K562 (cell line): ENCODE results near the gene FAM83B. TPM values are rescaled to one million over a fixed set of nuclear protein-coding genes. Genes with fewer than 3 reads are reported as not detected.

Experiments
- ATAC-seq: fragments of 200-7000 bp; cut with Tn5 transposase; 3 replicates; pipeline ENCODE4 v1.9.1; 2020; ENCODE audit warnings: moderate library complexity
- BruUV-seq: library from RNA; stranded (reverse); fragments of 400-500 nt; replicated peaks from 2 replicates; lab custom pipeline; 2021; lab: Mats Ljungman, UMichigan
- CTCF ChIA-PET: fragments of 300-600 bp; formaldehyde crosslinking; extraction: SDS; loops from one replicate; lab custom pipeline; 2021; ENCODE audit warnings: low intra/inter-chr PET ratio; lab: Yijun Ruan, JAX
- POLR2A ChIA-PET: fragments of 300-600, 350-650 bp; sonication (Branson Sonifier 250); formaldehyde crosslinking; extraction: SDS; loops from one replicate; lab custom pipeline; 2021; ENCODE audit warnings: antibody characterized with exemption, inconsistent platforms; lab: Yijun Ruan, JAX
- DNase-seq, 4 experiments: peaks; one replicate each; pipeline versions ENCODE4 v3.0.0 to v3.0.0-alpha.2; 2011 to 2018; ENCODE audit warnings: low spot score in 3 of 4, mixed read lengths in 3 of 4; ENCODE audit errors: extremely low read depth in 1 of 4
- FAIRE-seq: peaks from 2 replicates; lab custom pipeline; 2011; peaks lifted over from hg19 to GRCh38; lab: Jason Lieb, UNC
- H2AFZ ChIP-seq: 2 replicates; pipeline ENCODE4 v1.6.0; 2011; ENCODE audit warnings: low read depth, low read length, control low read depth, inconsistent platforms
- H3K27ac ChIP-seq: fragments of 200-600 bp; 3 replicates; pipeline ENCODE4 v1.8.0; 2011; ENCODE audit warnings: low read depth, mild to moderate bottlenecking, control low read depth, inconsistent platforms, low read length, moderate library complexity, mixed read lengths; ENCODE audit errors: extremely low read depth
- H3K27me3 ChIP-seq, 2 experiments: fragments of 300-600 bp in 1 of 2; 2 replicates in 1 of 2; 3 replicates in 1 of 2; pipeline versions ENCODE4 v1.6.0 to v1.8.0; 2011; ENCODE audit warnings: inconsistent platforms in 2 of 2, low read length in 2 of 2, mild to moderate bottlenecking in 1 of 2, mixed read lengths in 1 of 2, moderate library complexity in 1 of 2; ENCODE audit not compliant: control insufficient read depth in 2 of 2, insufficient read depth in 2 of 2
- H3K36me3 ChIP-seq: fragments of 300-600 bp; 3 replicates; pipeline ENCODE4 v1.8.0; 2011; ENCODE audit warnings: mild to moderate bottlenecking, low read length, inconsistent platforms; ENCODE audit not compliant: control insufficient read depth, insufficient read depth
- H3K4me1 ChIP-seq, 2 experiments: fragments of 200-600 bp in 1 of 2; replicated peaks in 1 of 2; 2 replicates in 1 of 2; 3 replicates in 1 of 2; pipeline versions ENCODE4 v1.5.1 to v1.8.0; 2011; ENCODE audit warnings: inconsistent platforms in 2 of 2, low read length in 2 of 2, mild to moderate bottlenecking in 1 of 2, mixed read lengths in 1 of 2, moderate library complexity in 1 of 2; ENCODE audit not compliant: control insufficient read depth in 2 of 2, insufficient read depth in 2 of 2
- H3K4me2 ChIP-seq: 2 replicates; pipeline ENCODE4 v1.6.1; 2011; ENCODE audit warnings: low read length, control low read depth, inconsistent platforms, mixed read lengths; ENCODE audit not compliant: insufficient read depth
- H3K4me3 ChIP-seq: fragments of 200-600 bp; sonication (generic), shearing (Covaris generic); 2 replicates; pipeline ENCODE4 v1.5.1; 2016; ENCODE audit warnings: control low read depth, inconsistent platforms
- H3K79me2 ChIP-seq: fragments of 200-600 bp; 3 replicates; pipeline ENCODE4 v1.8.0; 2011; ENCODE audit warnings: low read length, inconsistent platforms; ENCODE audit not compliant: control insufficient read depth, insufficient read depth
- H3K9ac ChIP-seq, 2 experiments: 2 replicates each; pipeline versions ENCODE4 v1.6.0 to v1.6.1; 2011; ENCODE audit warnings: low read depth in 2 of 2, low read length in 2 of 2, control low read depth in 1 of 2, inconsistent platforms in 1 of 2, mild to moderate bottlenecking in 1 of 2, mixed read lengths in 1 of 2; ENCODE audit not compliant: insufficient read depth in 1 of 2
- H3K9me1 ChIP-seq: one replicate; pipeline ENCODE4 v1.6.0; 2011; ENCODE audit warnings: inconsistent platforms, mild to moderate bottlenecking, low read length, moderate library complexity; ENCODE audit not compliant: control insufficient read depth, insufficient read depth
- H3K9me3 ChIP-seq: replicated peaks from 2 replicates; pipeline ENCODE4 v1.5.1; 2011; ENCODE audit warnings: low read depth, low read length, inconsistent platforms; ENCODE audit not compliant: control insufficient read depth, insufficient read depth
- H4K20me1 ChIP-seq: replicated peaks from 2 replicates; pipeline ENCODE4 v1.6.1; 2011; ENCODE audit warnings: low read length, inconsistent platforms, mixed read lengths; ENCODE audit not compliant: control insufficient read depth, insufficient read depth
- CREB3 ChIP-seq: fragments of 450-650 bp; conservative IDR thresholded peaks from 2 replicates; pipeline ENCODE4 v1.6.1; 2016; ENCODE audit warnings: missing genetic modification characterization, low read depth, mild to moderate bottlenecking, missing compliant biosample characterization, moderate library complexity
- DLX4 ChIP-seq: fragments of 250-450 bp; sonication (Bioruptor Pico); IDR thresholded peaks from 2 replicates; pipeline ENCODE4 v1.6.1; 2021; ENCODE audit warnings: mild to moderate bottlenecking
- ELK3 ChIP-seq: fragments of 450-650 bp; formaldehyde crosslinking; IDR thresholded peaks from 2 replicates; pipeline ENCODE4 v1.4.0; 2020; ENCODE audit warnings: mild to moderate bottlenecking
- ESRRA ChIP-seq: fragments of 450-650 bp; IDR thresholded peaks from 2 replicates; pipeline ENCODE4 v1.6.1; 2014; ENCODE audit warnings: low read depth, mild to moderate bottlenecking, moderate library complexity, borderline replicate concordance
- ILF3 ChIP-seq: fragments of 450-650 bp; IDR thresholded peaks from 2 replicates; pipeline ENCODE4 v1.6.1; 2018; ENCODE audit warnings: antibody characterized with exemption, mild to moderate bottlenecking, moderate library complexity, borderline replicate concordance
- JUND ChIP-seq, 2 experiments: IDR thresholded peaks; 2 replicates in 1 of 2; 3 replicates in 1 of 2; pipeline ENCODE4 v1.6.1; 2011; ENCODE audit warnings: borderline replicate concordance in 2 of 2, low read depth in 2 of 2, low read length in 2 of 2, improper control_type of control experiment in 1 of 2, missing biosample characterization in 1 of 2, missing genetic modification characterization in 1 of 2, missing genetic modification reagents in 1 of 2
- MBD1 ChIP-seq: fragments of 250-450 bp; sonication (Bioruptor Pico); IDR thresholded peaks from 2 replicates; pipeline ENCODE4 v1.8.0; 2022; ENCODE audit warnings: inconsistent platforms
- MEF2A ChIP-seq: IDR thresholded peaks from 2 replicates; pipeline ENCODE4 v1.6.1; 2011; ENCODE audit warnings: low read depth, mild to moderate bottlenecking, low read length, moderate library complexity; ENCODE audit not compliant: control insufficient read depth
- NCOR1 ChIP-seq: fragments of 450-650 bp; IDR thresholded peaks from 2 replicates; pipeline ENCODE4 v1.6.1; 2016; ENCODE audit warnings: mild to moderate bottlenecking, moderate library complexity
- PHB ChIP-seq: fragments of 250-450 bp; sonication (Bioruptor Pico); IDR thresholded peaks from 2 replicates; pipeline ENCODE4 v1.5.0; 2021
- RAD51 ChIP-seq: fragments of 450-650 bp; IDR thresholded peaks from 2 replicates; pipeline ENCODE4 v1.7.1; 2016; ENCODE audit warnings: low read depth, mild to moderate bottlenecking, borderline replicate concordance
- ZNF212 ChIP-seq: fragments of 450-650 bp; formaldehyde crosslinking; IDR thresholded peaks from 2 replicates; pipeline ENCODE4 v1.4.0; 2020; ENCODE audit warnings: mild to moderate bottlenecking
- ZZZ3 ChIP-seq: fragments of 450-650 bp; IDR thresholded peaks from 2 replicates; pipeline ENCODE4 v1.6.1; 2016; ENCODE audit warnings: antibody characterized with exemption, mild to moderate bottlenecking, moderate library complexity
- WGBS: fragments of 100-300 bp; shearing (Covaris generic); methylation state at CpG from one replicate; pipeline ENCODE4 v1.1.6; 2016; ENCODE audit warnings: low coverage, mixed read lengths; ENCODE audit not compliant: insufficient coverage; ENCODE audit errors: missing lambda C conversion rate; 5-methylcytosine and 5-hydroxymethylcytosine counted together
- in situ Hi-C: fragments of 300-500 bp; cut with MboI; formaldehyde crosslinking; loops from 4 replicates; pipeline ENCODE4 v1.15.0; 2018; ENCODE audit warnings: inconsistent platforms, mixed read lengths
- intact Hi-C: fragments of 100-400 bp; cut with micrococcal nuclease; formaldehyde crosslinking; loops from 2 replicates; pipeline ENCODE4 v1.14.2; 2022
- polyA plus RNA-seq, 8 experiments: library from polyadenylated mRNA; depleted of rRNA in 4 of 8; stranded (reverse) in 5 of 8; unstranded in 3 of 8; fragments of >200 nt; fragmentation: Nextera tagmentation in 2 of 8; fragmentation: Illumina TruSeq in 1 of 8; extraction: Ambion mirVana in 2 of 8; extraction: Trizol in 1 of 8; gene quantifications; 2 replicates each; pipeline versions ENCODE4 v1.2.1 to v1.2.3, GENCODE V29; 2011 to 2014; ENCODE audit warnings: inconsistent platforms in 1 of 8, missing spikeins in 1 of 8
- total RNA-seq, 7 experiments: library from RNA; depleted of rRNA in 6 of 7; stranded (reverse); fragments of >200 nt in 6 of 7; fragmentation: Illumina TruSeq in 2 of 7; extraction: Trizol in 2 of 7; gene quantifications; 2 replicates each; pipeline versions ENCODE4 v1.2.1 to v1.2.3, GENCODE V29; 2011 to 2021; ENCODE audit warnings: low replicate concordance in 1 of 7
- TF ChIP-seq, protein P1 (sequence below): fragments of 450-650 bp; IDR thresholded peaks from 2 replicates; pipeline ENCODE4 v1.6.1; 2017; ENCODE audit warnings: antibody characterized with exemption
- TF ChIP-seq, protein P2 (sequence below), 2 experiments: fragments of 450-650 bp; IDR thresholded peaks; 2 replicates each; pipeline ENCODE4 v1.6.1; 2016

FAM83B gene
- total and polyA plus RNA-seq, 9 of the 15 experiments (the other 6 are each of a cell fraction or from before 2014, with no cell fraction given) = not detected

GRCh38 chr6:54893818-54894217, 47.2 kb downstream of the FAM83B start:
- FAIRE-seq (no peak), DNase-seq (no peak), ATAC-seq (no peak)
- no peak overlapping the region for H3K4me2 ChIP-seq
- H3K9me3 ChIP-seq = no peaks in the 10 kb centered on the region
- no peak overlapping the region for H3K4me3 ChIP-seq
- no peaks in the 10 kb centered on the region for H3K27me3 ChIP-seq
- intact Hi-C loops = no loop called here
- H3K36me3 ChIP-seq = no peaks in the 10 kb centered on the region
- 0% methylated on average over 1 of the region's 1 CpG for WGBS
- in situ Hi-C loops = no loop called here
- POLR2A ChIA-PET = no interaction called here
- H3K9me1 ChIP-seq = no peaks in the 10 kb centered on the region
- no peaks in the 10 kb centered on the region for H3K79me2 ChIP-seq
- H3K27ac ChIP-seq = no peak overlapping the region
- CTCF ChIA-PET = no interaction called here
- H3K4me1 ChIP-seq = no peaks in the 10 kb centered on the region
- no peaks in the 10 kb centered on the region for H4K20me1 ChIP-seq
- BruUV-seq = no TSS peak
- H2AFZ ChIP-seq = no peak overlapping the region
- no peak overlapping the region for H3K9ac ChIP-seq
- no peak for TF ChIP-seq ZZZ3
- no peak for TF ChIP-seq DLX4
- TF ChIP-seq MBD1 (CRISPR knock-in tag) = no peak
- TF ChIP-seq RAD51 = no peak
- no peak for TF ChIP-seq ZNF212 (CRISPR knock-in tag)
- no peak for TF ChIP-seq PHB
- no peak for TF ChIP-seq JUND (IDR thresholded peaks at IDR 0.05; ENCODE audit: borderline replicate concordance, low read depth, low read length)
- no peak for TF ChIP-seq JUND (tag; IDR thresholded peaks at IDR 0.05; ENCODE audit: borderline replicate concordance, low read depth, low read length)
- TF ChIP-seq MEF2A = no peak
- TF ChIP-seq, protein P1, sequence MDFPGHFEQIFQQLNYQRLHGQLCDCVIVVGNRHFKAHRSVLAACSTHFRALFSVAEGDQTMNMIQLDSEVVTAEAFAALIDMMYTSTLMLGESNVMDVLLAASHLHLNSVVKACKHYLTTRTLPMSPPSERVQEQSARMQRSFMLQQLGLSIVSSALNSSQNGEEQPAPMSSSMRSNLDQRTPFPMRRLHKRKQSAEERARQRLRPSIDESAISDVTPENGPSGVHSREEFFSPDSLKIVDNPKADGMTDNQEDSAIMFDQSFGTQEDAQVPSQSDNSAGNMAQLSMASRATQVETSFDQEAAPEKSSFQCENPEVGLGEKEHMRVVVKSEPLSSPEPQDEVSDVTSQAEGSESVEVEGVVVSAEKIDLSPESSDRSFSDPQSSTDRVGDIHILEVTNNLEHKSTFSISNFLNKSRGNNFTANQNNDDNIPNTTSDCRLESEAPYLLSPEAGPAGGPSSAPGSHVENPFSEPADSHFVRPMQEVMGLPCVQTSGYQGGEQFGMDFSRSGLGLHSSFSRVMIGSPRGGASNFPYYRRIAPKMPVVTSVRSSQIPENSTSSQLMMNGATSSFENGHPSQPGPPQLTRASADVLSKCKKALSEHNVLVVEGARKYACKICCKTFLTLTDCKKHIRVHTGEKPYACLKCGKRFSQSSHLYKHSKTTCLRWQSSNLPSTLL = no peak
- TF ChIP-seq ELK3 (CRISPR knock-in tag) = no peak
- TF ChIP-seq ESRRA = no peak
- no peak for TF ChIP-seq CREB3 (tag)
- no peak for TF ChIP-seq ILF3
- TF ChIP-seq, protein P2, sequence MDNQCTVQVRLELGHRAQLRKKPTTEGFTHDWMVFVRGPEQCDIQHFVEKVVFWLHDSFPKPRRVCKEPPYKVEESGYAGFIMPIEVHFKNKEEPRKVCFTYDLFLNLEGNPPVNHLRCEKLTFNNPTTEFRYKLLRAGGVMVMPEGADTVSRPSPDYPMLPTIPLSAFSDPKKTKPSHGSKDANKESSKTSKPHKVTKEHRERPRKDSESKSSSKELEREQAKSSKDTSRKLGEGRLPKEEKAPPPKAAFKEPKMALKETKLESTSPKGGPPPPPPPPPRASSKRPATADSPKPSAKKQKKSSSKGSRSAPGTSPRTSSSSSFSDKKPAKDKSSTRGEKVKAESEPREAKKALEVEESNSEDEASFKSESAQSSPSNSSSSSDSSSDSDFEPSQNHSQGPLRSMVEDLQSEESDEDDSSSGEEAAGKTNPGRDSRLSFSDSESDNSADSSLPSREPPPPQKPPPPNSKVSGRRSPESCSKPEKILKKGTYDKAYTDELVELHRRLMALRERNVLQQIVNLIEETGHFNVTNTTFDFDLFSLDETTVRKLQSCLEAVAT (IDR thresholded peaks at IDR 0.05) = no peak
- TF ChIP-seq NCOR1 = no peak
